ENCODE data around the gene PARS2.

The PARS2 gene

DNA sequence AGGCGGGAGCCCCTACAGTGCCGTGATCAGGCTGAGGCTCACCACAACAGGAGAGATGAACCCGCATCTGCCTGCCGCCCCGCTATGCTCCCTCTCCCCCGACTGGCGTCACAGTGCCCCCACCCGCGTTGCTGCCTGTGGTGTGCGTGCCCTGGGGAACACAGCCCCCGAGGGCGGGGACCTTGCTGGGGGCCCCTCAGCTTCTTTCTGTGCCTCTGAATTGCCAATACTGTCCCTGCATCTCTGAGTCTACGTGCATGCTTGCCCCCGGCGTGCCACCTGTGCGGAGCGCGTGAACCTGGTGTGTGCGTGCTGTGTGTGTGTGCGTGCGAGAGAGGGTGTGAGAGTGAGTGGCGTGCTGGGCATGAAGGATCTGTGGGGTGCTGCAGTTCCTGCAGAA lies 10.3 kb downstream of the PARS2 start:
- Histone ChIP-seq H2BK12ac (ENCODE audit: low read length) (peak overlapping the region; percentile 17), H2BK120ac (ENCODE audit: low read depth, low read length) (no peak overlapping the region), H3K4ac (ENCODE audit: low read length) (no peak overlapping the region), H3K14ac (ENCODE audit: low read length) (no peak overlapping the region), H3K36me3 (replicated peaks in 1 of 2; ENCODE audit: control insufficient read depth in 2 of 2, insufficient read depth in 2 of 2, low read length in 2 of 2) (peaks cover 16 to 31% of the 10 kb centered on the region in 2 donors), H3K9ac (ENCODE audit: low read depth, low read length, poor library complexity) (no peak overlapping the region), H3K79me1 (ENCODE audit: low read depth, low read length) (peaks cover 1% of the 10 kb centered on the region), H3K27me3 (ENCODE audit: control insufficient read depth in 3 of 3, insufficient read depth in 3 of 3, low read depth in 1 of 3, low read length in 3 of 3) (no peaks in the 10 kb centered on the region), H2AFZ (ENCODE audit: low read length) (no peak overlapping the region), H3K23ac (ENCODE audit: low read depth, low read length, poor library complexity) (no peak overlapping the region), H3K4me3 (ENCODE audit: low read length in 2 of 2) (no peak overlapping the region), H4K8ac (ENCODE audit: low read depth, low read length) (no peak overlapping the region), H2BK5ac (ENCODE audit: low read length) (peak overlapping the region; percentile 13), H2BK15ac (ENCODE audit: low read length) (no peak overlapping the region), H4K91ac (ENCODE audit: low read depth, low read length, poor library complexity) (no peak overlapping the region), H3K27ac (replicated peaks; ENCODE audit: low read length) (no peak overlapping the region), H3K18ac (ENCODE audit: low read length) (no peak overlapping the region), H3K9me3 (replicated peaks in 1 of 2; ENCODE audit: control insufficient read depth in 2 of 2, insufficient read depth in 1 of 2, low read depth in 1 of 2, low read length in 2 of 2) (no peaks in the 10 kb centered on the region), H3K4me2 (ENCODE audit: insufficient read depth, low read length, poor library complexity, severe bottlenecking) (no peak overlapping the region), H3K4me1 (ENCODE audit: control insufficient read depth in 2 of 2, insufficient read depth in 1 of 2, low read depth in 1 of 2, low read length in 2 of 2) (no peaks in the 10 kb centered on the region), H2AK5ac (ENCODE audit: low read depth, low read length) (no peak overlapping the region)
- WGBS, 2 donors (ENCODE audit: extremely low coverage in 2 of 2, insufficient read length in 2 of 2, insufficient replicate concordance in 1 of 2), result no CpG with 5 or more reads among the region's 22 CpGs
- DNase-seq (ENCODE audit: low spot score), result no peak

DNA sequence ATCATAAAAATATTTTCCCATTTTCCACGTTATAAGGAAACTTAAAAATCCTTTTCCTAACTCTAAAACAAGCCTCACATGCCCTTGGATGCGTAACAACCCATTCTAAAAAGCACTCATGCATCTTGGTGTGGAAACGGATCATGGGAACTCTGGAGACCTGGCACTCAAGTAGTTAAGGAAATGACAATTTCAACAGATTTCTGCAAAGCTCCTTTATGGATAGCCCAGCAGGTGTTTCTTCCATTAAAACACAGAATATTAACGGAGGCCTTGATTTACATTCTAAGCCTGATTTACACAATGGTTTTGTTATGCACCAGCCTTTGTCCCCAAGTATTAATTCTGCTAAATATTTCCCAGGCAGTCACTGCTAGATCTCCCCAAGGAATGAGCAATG lies 12.9 kb downstream of the PARS2 start:
- H2BK120ac ChIP-seq (ENCODE audit: low read depth, low read length), result no peak overlapping the region
- H3K79me1 ChIP-seq (ENCODE audit: low read depth, low read length), result peaks cover 1% of the 10 kb centered on the region
- no peak overlapping the region for H3K4me3 ChIP-seq (ENCODE audit: low read length in 2 of 2)
- no peak overlapping the region for H2BK15ac ChIP-seq (ENCODE audit: low read length)
- no peak overlapping the region for H3K4ac ChIP-seq (ENCODE audit: low read length)
- 100% methylated on average over 1 of the region's 4 CpGs; no CpG with 5 or more reads in 1 of the 2 donors for WGBS, 2 donors (ENCODE audit: extremely low coverage in 2 of 2, insufficient read length in 2 of 2, insufficient replicate concordance in 1 of 2)
- H3K18ac ChIP-seq (ENCODE audit: low read length), result no peak overlapping the region
- H3K4me1 ChIP-seq (ENCODE audit: control insufficient read depth in 2 of 2, insufficient read depth in 1 of 2, low read depth in 1 of 2, low read length in 2 of 2), result no peaks in the 10 kb centered on the region
- H3K23ac ChIP-seq (ENCODE audit: low read depth, low read length, poor library complexity), result no peak overlapping the region
- no peak overlapping the region for H2AK5ac ChIP-seq (ENCODE audit: low read depth, low read length)
- no peak overlapping the region for H3K14ac ChIP-seq (ENCODE audit: low read length)
- no peak overlapping the region for H2BK5ac ChIP-seq (ENCODE audit: low read length)
- DNase-seq (ENCODE audit: low spot score), result no peak
- H3K9ac ChIP-seq (ENCODE audit: low read depth, low read length, poor library complexity), result no peak overlapping the region
- no peak overlapping the region for H3K27ac ChIP-seq (replicated peaks; ENCODE audit: low read length)
- H3K9me3 ChIP-seq (replicated peaks in 1 of 2; ENCODE audit: control insufficient read depth in 2 of 2, insufficient read depth in 1 of 2, low read depth in 1 of 2, low read length in 2 of 2), result no peaks in the 10 kb centered on the region
- H3K27me3 ChIP-seq (ENCODE audit: control insufficient read depth in 3 of 3, insufficient read depth in 3 of 3, low read depth in 1 of 3, low read length in 3 of 3), result peaks cover 0 to 6% (median 0%) of the 10 kb centered on the region in 3 experiments
- H3K4me2 ChIP-seq (ENCODE audit: insufficient read depth, low read length, poor library complexity, severe bottlenecking), result no peak overlapping the region
- no peak overlapping the region for H4K8ac ChIP-seq (ENCODE audit: low read depth, low read length)
- peaks cover 2 to 5% of the 10 kb centered on the region in 2 donors for H3K36me3 ChIP-seq (replicated peaks in 1 of 2; ENCODE audit: control insufficient read depth in 2 of 2, insufficient read depth in 2 of 2, low read length in 2 of 2)
- H4K91ac ChIP-seq (ENCODE audit: low read depth, low read length, poor library complexity), result no peak overlapping the region
- no peak overlapping the region for H2BK12ac ChIP-seq (ENCODE audit: low read length)
- H2AFZ ChIP-seq (ENCODE audit: low read length), result no peak overlapping the region

DNA sequence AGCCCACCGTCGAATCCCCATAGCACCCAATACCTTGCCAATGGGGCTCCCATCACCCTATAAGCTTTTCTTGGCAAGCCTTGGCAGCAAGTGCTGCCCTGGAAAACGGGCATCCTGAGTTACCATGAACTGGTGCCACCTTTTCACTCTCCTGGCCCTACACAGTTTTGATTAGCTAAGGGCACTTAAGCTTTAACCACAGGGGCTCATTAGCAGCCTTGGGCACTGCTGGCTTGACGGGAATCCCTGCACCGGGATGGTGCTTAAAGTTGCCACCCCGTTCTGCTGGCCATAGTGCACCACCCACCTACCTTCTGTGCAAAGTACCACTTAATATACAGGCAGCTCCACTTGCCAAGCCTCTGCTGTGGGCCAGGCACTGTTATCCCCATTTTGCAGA lies 13.7 kb downstream of the PARS2 start:
- no peak for DNase-seq (ENCODE audit: low spot score)
- no peak overlapping the region for H3K27ac ChIP-seq (replicated peaks; ENCODE audit: low read length)
- no peak overlapping the region for H4K8ac ChIP-seq (ENCODE audit: low read depth, low read length)
- H3K18ac ChIP-seq (ENCODE audit: low read length), result no peak overlapping the region
- no peaks in the 10 kb centered on the region for H3K9me3 ChIP-seq (replicated peaks in 1 of 2; ENCODE audit: control insufficient read depth in 2 of 2, insufficient read depth in 1 of 2, low read depth in 1 of 2, low read length in 2 of 2)
- H3K4me3 ChIP-seq (ENCODE audit: low read length in 2 of 2), result no peak overlapping the region
- H3K79me1 ChIP-seq (ENCODE audit: low read depth, low read length), result peaks cover 1% of the 10 kb centered on the region
- no peak overlapping the region for H3K14ac ChIP-seq (ENCODE audit: low read length)
- no peak overlapping the region for H2BK120ac ChIP-seq (ENCODE audit: low read depth, low read length)
- no peak overlapping the region for H4K91ac ChIP-seq (ENCODE audit: low read depth, low read length, poor library complexity)
- H3K4ac ChIP-seq (ENCODE audit: low read length), result no peak overlapping the region
- peaks cover 0 to 6% (median 0%) of the 10 kb centered on the region in 3 experiments for H3K27me3 ChIP-seq (ENCODE audit: control insufficient read depth in 3 of 3, insufficient read depth in 3 of 3, low read depth in 1 of 3, low read length in 3 of 3)
- no peak overlapping the region for H2BK12ac ChIP-seq (ENCODE audit: low read length)
- no peak overlapping the region for H2BK15ac ChIP-seq (ENCODE audit: low read length)
- no peak overlapping the region for H3K4me2 ChIP-seq (ENCODE audit: insufficient read depth, low read length, poor library complexity, severe bottlenecking)
- H2BK5ac ChIP-seq (ENCODE audit: low read length), result no peak overlapping the region
- WGBS, 2 donors (ENCODE audit: extremely low coverage in 2 of 2, insufficient read length in 2 of 2, insufficient replicate concordance in 1 of 2), result no CpG with 5 or more reads among the region's 6 CpGs
- no peaks in the 10 kb centered on the region for H3K36me3 ChIP-seq (replicated peaks in 1 of 2; ENCODE audit: control insufficient read depth in 2 of 2, insufficient read depth in 2 of 2, low read length in 2 of 2)
- H3K23ac ChIP-seq (ENCODE audit: low read depth, low read length, poor library complexity), result no peak overlapping the region
- no peaks in the 10 kb centered on the region for H3K4me1 ChIP-seq (ENCODE audit: control insufficient read depth in 2 of 2, insufficient read depth in 1 of 2, low read depth in 1 of 2, low read length in 2 of 2)
- H3K9ac ChIP-seq (ENCODE audit: low read depth, low read length, poor library complexity), result no peak overlapping the region
- no peak overlapping the region for H2AK5ac ChIP-seq (ENCODE audit: low read depth, low read length)
- no peak overlapping the region for H2AFZ ChIP-seq (ENCODE audit: low read length)

DNA sequence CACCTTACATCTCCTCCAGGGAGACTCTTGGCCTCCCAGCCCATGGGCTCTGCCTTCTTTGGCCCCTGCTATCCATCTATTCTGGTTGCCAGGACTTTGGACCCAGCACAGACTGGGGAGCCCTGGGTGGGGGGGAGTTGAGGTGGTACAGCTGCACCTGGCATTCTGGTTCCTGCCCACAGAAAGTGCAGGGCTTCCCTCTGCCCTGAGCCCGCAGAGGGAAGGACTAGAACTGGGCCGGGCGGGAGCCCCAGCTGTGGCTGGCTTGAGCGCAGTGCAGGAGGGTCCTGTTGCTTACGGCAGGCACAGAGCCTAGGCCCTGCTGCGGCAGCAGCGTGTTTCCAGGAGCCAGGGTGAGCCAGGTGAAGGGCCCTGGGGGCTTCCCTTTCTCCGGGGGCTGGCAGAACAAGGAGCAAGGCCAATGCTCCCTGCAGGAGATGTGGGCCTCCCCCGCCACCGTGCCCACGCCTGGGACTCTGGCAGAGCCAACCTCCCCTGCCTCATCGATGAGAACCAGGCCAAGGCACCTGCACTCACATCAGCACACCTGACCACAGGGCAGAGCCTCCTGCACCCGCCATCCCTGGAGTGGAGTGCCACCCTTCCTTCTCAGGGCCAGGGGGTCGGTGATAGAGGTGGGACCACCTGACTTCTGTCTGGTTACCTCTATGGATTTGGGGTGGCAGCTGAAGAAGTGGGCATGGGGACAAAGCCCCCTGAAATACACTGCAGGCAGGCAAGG lies 16.1 kb downstream of the PARS2 start:
- Histone ChIP-seq H2AK5ac (ENCODE audit: low read depth, low read length) (no peak overlapping the region), H3K23ac (ENCODE audit: low read depth, low read length, poor library complexity) (no peak overlapping the region), H3K79me1 (ENCODE audit: low read depth, low read length) (no peaks in the 10 kb centered on the region), H2BK5ac (ENCODE audit: low read length) (no peak overlapping the region), H3K9me3 (replicated peaks in 1 of 2; ENCODE audit: control insufficient read depth in 2 of 2, insufficient read depth in 1 of 2, low read depth in 1 of 2, low read length in 2 of 2) (no peaks in the 10 kb centered on the region), H2BK12ac (ENCODE audit: low read length) (no peak overlapping the region), H2AFZ (ENCODE audit: low read length) (no peak overlapping the region), H3K18ac (ENCODE audit: low read length) (no peak overlapping the region), H4K91ac (ENCODE audit: low read depth, low read length, poor library complexity) (no peak overlapping the region), H3K14ac (ENCODE audit: low read length) (peak overlapping the region; percentile 25), H3K27me3 (ENCODE audit: control insufficient read depth in 3 of 3, insufficient read depth in 3 of 3, low read depth in 1 of 3, low read length in 3 of 3) (peaks cover 0 to 6% (median 0%) of the 10 kb centered on the region in 3 experiments), H3K4ac (ENCODE audit: low read length) (no peak overlapping the region), H3K4me2 (ENCODE audit: insufficient read depth, low read length, poor library complexity, severe bottlenecking) (no peak overlapping the region), H2BK15ac (ENCODE audit: low read length) (no peak overlapping the region), H3K27ac (replicated peaks; ENCODE audit: low read length) (no peak overlapping the region), H4K8ac (ENCODE audit: low read depth, low read length) (no peak overlapping the region), H3K9ac (ENCODE audit: low read depth, low read length, poor library complexity) (no peak overlapping the region), H3K4me3 (ENCODE audit: low read length in 2 of 2) (no peak overlapping the region), H3K36me3 (replicated peaks in 1 of 2; ENCODE audit: control insufficient read depth in 2 of 2, insufficient read depth in 2 of 2, low read length in 2 of 2) (peaks cover 3 to 9% of the 10 kb centered on the region in 2 donors), H2BK120ac (ENCODE audit: low read depth, low read length) (no peak overlapping the region), H3K4me1 (ENCODE audit: control insufficient read depth in 2 of 2, insufficient read depth in 1 of 2, low read depth in 1 of 2, low read length in 2 of 2) (no peaks in the 10 kb centered on the region)
- no CpG with 5 or more reads among the region's 14 CpGs for WGBS, 2 donors (ENCODE audit: extremely low coverage in 2 of 2, insufficient read length in 2 of 2, insufficient replicate concordance in 1 of 2)
- no peak for DNase-seq (ENCODE audit: low spot score)
